Mucosa of stomach (tissue), 1 donor: Measurements from ENCODE around the gene FAP.

Experiments used
- H3K27me3 ChIP-seq: one replicate; pipeline ENCODE4 v1.7.0; 2013; ENCODE audit warnings: mild to moderate bottlenecking, low read length; ENCODE audit not compliant: control insufficient read depth, insufficient read depth
- H3K36me3 ChIP-seq: one replicate; pipeline ENCODE4 v1.7.0; 2013; ENCODE audit warnings: low read length; ENCODE audit not compliant: control insufficient read depth, insufficient read depth
- H3K4me1 ChIP-seq: one replicate; pipeline ENCODE4 v1.7.0; 2013; ENCODE audit warnings: mild to moderate bottlenecking, low read length; ENCODE audit not compliant: control insufficient read depth, insufficient read depth
- H3K4me3 ChIP-seq: one replicate; pipeline ENCODE4 v1.7.0; 2013; ENCODE audit warnings: low read length
- H3K9ac ChIP-seq: one replicate; pipeline ENCODE4 v1.7.0; 2013; ENCODE audit warnings: mild to moderate bottlenecking, low read length, moderate library complexity
- H3K9me3 ChIP-seq: one replicate; pipeline ENCODE4 v1.7.0; 2013; ENCODE audit warnings: mild to moderate bottlenecking, low read length, moderate library complexity; ENCODE audit not compliant: control insufficient read depth
- donor health status: Pancreatic carcinoma.

Gene FAP

GRCh38 chr2:162234620-162235462, 8.4 kb downstream of the FAP start:
- Histone ChIP-seq H3K27me3 (no peaks in the 10 kb centered on the region), H3K4me1 (no peaks in the 10 kb centered on the region), H3K9ac (no peak overlapping the region), H3K36me3 (no peaks in the 10 kb centered on the region), H3K9me3 (no peaks in the 10 kb centered on the region), H3K4me3 (no peak overlapping the region)

DNA sequence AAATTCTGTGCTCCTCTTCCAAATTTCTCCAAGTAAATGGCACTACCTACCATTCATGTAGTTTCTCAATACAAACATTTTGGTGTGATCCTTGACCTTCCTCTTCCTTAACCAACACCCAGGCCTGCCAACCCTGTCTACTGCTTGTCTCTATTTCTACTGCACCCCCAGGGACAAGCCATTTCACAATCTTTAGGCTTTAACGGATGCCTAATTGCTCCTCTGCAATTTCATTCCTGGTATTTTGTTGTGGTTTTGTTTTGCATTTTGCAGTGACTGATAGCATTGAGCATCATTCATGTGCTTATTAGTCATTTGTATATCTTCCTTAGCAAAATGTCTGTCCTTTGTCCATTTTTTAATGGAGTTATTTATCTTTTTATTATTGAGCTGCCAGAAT, 10.0 kb downstream of the FAP start:
- Histone ChIP-seq H3K4me3 (no peak overlapping the region), H3K9ac (no peak overlapping the region)

DNA sequence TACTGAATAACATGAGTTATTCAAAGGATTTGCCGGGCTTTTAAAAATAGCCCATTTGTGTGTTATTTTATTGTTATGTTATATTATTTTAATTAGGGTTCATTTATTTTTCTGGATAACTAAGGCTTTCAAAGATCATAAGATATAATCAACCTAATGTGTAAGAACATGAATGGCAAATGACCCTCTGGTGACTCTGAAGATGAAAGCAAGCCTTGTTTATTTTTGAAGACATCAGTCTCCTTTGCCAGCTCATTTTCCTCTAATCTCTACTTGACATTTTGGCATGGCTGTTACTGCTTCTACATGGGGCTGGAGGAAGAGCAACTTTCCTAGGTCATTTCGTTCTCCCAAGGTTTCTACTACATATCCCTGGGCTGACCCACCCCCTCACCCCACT, 10.6 kb downstream of the FAP start:
- no peaks in the 10 kb centered on the region for H3K4me1 ChIP-seq
- H3K27me3 ChIP-seq: no peaks in the 10 kb centered on the region
- no peak overlapping the region for H3K4me3 ChIP-seq

More for the DNA sequence above, 10.0 kb downstream of the FAP start:
- Histone ChIP-seq H3K4me1 (no peaks in the 10 kb centered on the region), H3K27me3 (no peaks in the 10 kb centered on the region), H3K9me3 (no peaks in the 10 kb centered on the region), H3K36me3 (no peaks in the 10 kb centered on the region)

DNA sequence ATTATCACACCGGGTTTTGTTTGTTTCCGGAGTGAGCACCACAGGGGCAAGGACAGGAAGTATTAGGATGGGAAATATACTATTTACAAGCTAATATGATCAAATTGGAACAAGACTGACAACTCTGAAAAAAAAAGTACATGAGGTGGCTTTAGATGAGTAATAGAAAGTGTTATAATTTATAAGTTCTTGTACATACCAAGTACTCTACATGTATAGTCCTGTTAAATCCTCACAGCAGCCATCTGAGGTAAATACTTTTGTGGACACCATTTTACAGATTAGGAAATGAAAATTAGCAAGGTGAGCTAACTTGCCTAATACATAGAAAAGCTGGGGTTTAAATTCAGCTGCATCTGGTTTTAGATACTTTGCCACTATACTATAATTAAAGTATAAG, 11.2 kb downstream of the FAP start:
- H3K9me3 ChIP-seq: no peaks in the 10 kb centered on the region
- H3K4me3 ChIP-seq: no peak overlapping the region
- H3K27me3 ChIP-seq: no peaks in the 10 kb centered on the region
- H3K9ac ChIP-seq: no peak overlapping the region
- H3K36me3 ChIP-seq: no peaks in the 10 kb centered on the region
- no peaks in the 10 kb centered on the region for H3K4me1 ChIP-seq

More for the DNA sequence above, 10.6 kb downstream of the FAP start:
- Histone ChIP-seq H3K9me3 (no peaks in the 10 kb centered on the region), H3K9ac (no peak overlapping the region), H3K36me3 (no peaks in the 10 kb centered on the region)

- H3K9ac ChIP-seq: no peak overlapping the region
- H3K9me3 ChIP-seq: no peaks in the 10 kb centered on the region
- no peak overlapping the region for H3K4me3 ChIP-seq
- H3K36me3 ChIP-seq: no peaks in the 10 kb centered on the region
- H3K27me3 ChIP-seq: no peaks in the 10 kb centered on the region
- no peaks in the 10 kb centered on the region for H3K4me1 ChIP-seq
These were observed 12.5 kb downstream of the FAP start for GRCh38 chr2:162230761-162231160.

- Histone ChIP-seq H3K36me3 (no peaks in the 10 kb centered on the region), H3K4me3 (no peak overlapping the region), H3K9me3 (no peaks in the 10 kb centered on the region), H3K4me1 (no peaks in the 10 kb centered on the region), H3K9ac (no peak overlapping the region), H3K27me3 (no peaks in the 10 kb centered on the region)
These were observed 16.4 kb downstream of the FAP start for GRCh38 chr2:162226836-162227235.

- H3K9ac ChIP-seq: no peak overlapping the region
- H3K27me3 ChIP-seq: no peaks in the 10 kb centered on the region
- no peaks in the 10 kb centered on the region for H3K9me3 ChIP-seq
These were observed 22.2 kb downstream of the FAP start for GRCh38 chr2:162221064-162221463.

DNA sequence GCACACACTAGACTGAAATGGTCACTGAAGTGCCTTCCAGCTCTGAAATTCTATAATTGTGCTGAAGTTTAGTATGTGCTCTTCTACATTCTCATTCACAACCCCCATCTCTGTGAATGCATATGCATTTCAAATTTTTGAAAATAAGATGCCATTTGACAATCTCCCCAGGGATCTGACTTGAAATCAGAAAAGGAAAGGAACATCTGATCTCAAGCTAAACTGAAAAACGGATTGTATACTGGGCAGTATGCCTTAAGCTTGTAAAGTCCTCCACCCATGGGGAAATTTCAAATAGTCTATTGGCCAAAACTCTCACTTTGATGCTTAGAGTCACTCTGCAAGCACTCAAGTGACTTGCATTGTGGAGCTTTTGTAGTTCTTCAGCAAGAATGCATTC, 22.9 kb downstream of the FAP start:
- Histone ChIP-seq H3K9me3 (no peaks in the 10 kb centered on the region), H3K4me1 (no peaks in the 10 kb centered on the region), H3K27me3 (no peaks in the 10 kb centered on the region), H3K36me3 (no peaks in the 10 kb centered on the region), H3K9ac (no peak overlapping the region), H3K4me3 (no peak overlapping the region)

More at GRCh38 chr2:162221064-162221463, 22.2 kb downstream of the FAP start:
- no peaks in the 10 kb centered on the region for H3K36me3 ChIP-seq
- H3K4me3 ChIP-seq: no peak overlapping the region
- no peaks in the 10 kb centered on the region for H3K4me1 ChIP-seq

- no peak overlapping the region for H3K9ac ChIP-seq
- H3K27me3 ChIP-seq: no peaks in the 10 kb centered on the region
- H3K4me3 ChIP-seq: no peak overlapping the region
- H3K4me1 ChIP-seq: no peaks in the 10 kb centered on the region
- H3K9me3 ChIP-seq: no peaks in the 10 kb centered on the region
- H3K36me3 ChIP-seq: no peaks in the 10 kb centered on the region
These were observed 23.8 kb downstream of the FAP start for GRCh38 chr2:162219426-162219825.

- H3K27me3 ChIP-seq: no peaks in the 10 kb centered on the region
- H3K9me3 ChIP-seq: no peaks in the 10 kb centered on the region
- H3K36me3 ChIP-seq: no peaks in the 10 kb centered on the region
- no peak overlapping the region for H3K9ac ChIP-seq
- H3K4me3 ChIP-seq: no peak overlapping the region
- no peaks in the 10 kb centered on the region for H3K4me1 ChIP-seq
These were observed 25.6 kb downstream of the FAP start for GRCh38 chr2:162217598-162217997.

GRCh38 chr2:162215162-162215561, 28.1 kb downstream of the FAP start:
- no peak overlapping the region for H3K9ac ChIP-seq
- no peak overlapping the region for H3K4me3 ChIP-seq

GRCh38 chr2:162212366-162212765, 30.9 kb downstream of the FAP start:
- no peaks in the 10 kb centered on the region for H3K4me1 ChIP-seq

More at GRCh38 chr2:162215162-162215561, 28.1 kb downstream of the FAP start:
- Histone ChIP-seq H3K4me1 (no peaks in the 10 kb centered on the region), H3K27me3 (no peaks in the 10 kb centered on the region), H3K36me3 (no peaks in the 10 kb centered on the region), H3K9me3 (no peaks in the 10 kb centered on the region)

More at GRCh38 chr2:162212366-162212765, 30.9 kb downstream of the FAP start:
- Histone ChIP-seq H3K36me3 (no peaks in the 10 kb centered on the region), H3K9ac (no peak overlapping the region), H3K27me3 (no peaks in the 10 kb centered on the region), H3K4me3 (no peak overlapping the region), H3K9me3 (no peaks in the 10 kb centered on the region)
